Heart right ventricle (tissue), 16 donors: ENCODE measurements around the gene CHST11. TPM values are rescaled to one million over a fixed set of nuclear protein-coding genes. Genes with fewer than 3 reads are reported as not detected.

ENCODE experiments used
- ATAC-seq, 8 donors: fragments of 200-7000 bp; cut with Tn5 transposase; one replicate each; pipeline ENCODE4 v1.9.1; 2020; ENCODE audit warnings: mild to moderate bottlenecking in 8 of 8, moderate library complexity in 8 of 8, moderate number of reproducible peaks in 1 of 8
- DNase-seq, 2 donors: peaks; one replicate each; pipeline ENCODE4 v3.0.0-alpha.2; 2020
- H3K27ac ChIP-seq, 10 donors: fragments of 200-600 bp; sonication (generic) in 2 of 10; one replicate each; pipeline versions ENCODE4 v1.5.0 to v1.8.0; 2020 to 2022; ENCODE audit warnings: mild to moderate bottlenecking in 3 of 10
- H3K27me3 ChIP-seq, 7 donors: fragments of 200-600 bp; one replicate each; pipeline ENCODE4 v1.8.0; 2021 to 2022; ENCODE audit warnings: mild to moderate bottlenecking in 2 of 7
- H3K36me3 ChIP-seq, 9 donors: fragments of 200-600 bp; sonication (generic) in 1 of 9; one replicate each; pipeline versions ENCODE4 v1.5.0 to v1.8.0; 2020 to 2022; ENCODE audit warnings: mild to moderate bottlenecking in 2 of 9
- H3K4me1 ChIP-seq, 9 donors: fragments of 200-600 bp; sonication (generic) in 1 of 9; one replicate each; pipeline versions ENCODE4 v1.5.0 to v1.8.0; 2020 to 2022; ENCODE audit warnings: mild to moderate bottlenecking in 4 of 9
- H3K4me3 ChIP-seq, 10 donors: fragments of 200-600 bp; sonication (generic) in 2 of 10; one replicate each; pipeline versions ENCODE4 v1.5.0 to v1.8.0; 2020 to 2022; ENCODE audit warnings: mild to moderate bottlenecking in 7 of 10, moderate library complexity in 2 of 10
- H3K9me3 ChIP-seq, 11 donors: fragments of 200-600 bp in 10 of 11; sonication (generic) in 2 of 11; one replicate each; pipeline versions ENCODE4 v1.5.0 to v1.8.0; 2013 to 2022; ENCODE audit warnings: mild to moderate bottlenecking in 2 of 11, control low read depth in 1 of 11, moderate library complexity in 1 of 11
- CTCF ChIP-seq, 9 donors: fragments of 200-600 bp; sonication (generic) in 2 of 9; IDR thresholded peaks; one replicate each; pipeline versions ENCODE4 v1.5.0 to v1.8.0; 2021 to 2022; ENCODE audit warnings: antibody characterized with exemption in 9 of 9, mild to moderate bottlenecking in 5 of 9, moderate library complexity in 1 of 9
- WGBS, 2 donors: extraction: QIAGEN DNeasy Blood & Tissue Kit; methylation state at CpG; one replicate each; pipeline ENCODE4 v1.1.7; 2013; ENCODE audit warnings: inconsistent platforms in 1 of 2; 5-methylcytosine and 5-hydroxymethylcytosine counted together
- intact Hi-C, 10 donors: fragments of 100-400 bp; cut with DNase I; formaldehyde crosslinking; loops; one replicate each; pipeline versions ENCODE4 v1.11.1 to v1.14.2; 2022
- polyA plus RNA-seq, 2 donors: library from polyadenylated mRNA; stranded (reverse); fragments of 200-250 nt; gene quantifications; one replicate each; pipeline ENCODE4 v1.2.3, GENCODE V29; 2013
- total RNA-seq, 10 donors: library from RNA; stranded (reverse); fragmentation: NEBNext Ultra II Directional in 3 of 10; extraction: Animal tissue kit (Norgen Biotek cat#: 25700) in 3 of 10; gene quantifications; one replicate each; pipeline versions ENCODE4 v1.2.1 to v1.2.4, GENCODE V29; 2021 to 2023
- donor health status: Arrhythmogenic right ventricular cardiomyopathy.
- donor health status: ischemic (EF 13 %, LVEDD 7.1; RV severe dilation, severe dysfunction).
- donor health status: healthy with polysubstance abuse.
- donor health status: DM: no; HTN: yes; CAD: no.
- donor health status: DM: no; HTN: no; CAD: no.
- donor health status: ischemic (EF 25% LVEDD 6.9; RV normal size, moderate dysfunction).
- donor health status: ischemic (EF 25% LVEDD 5.7; RV mildly dilated, moderate dysfunction).
- donor health status: healthy.
- donor health status: DM: yes; HTN: yes; CAD: no.
- donor health status: Ischemic cardiomyopathy.
- donor health status: ischemic (EF 35%, LVEDD 5.7; RV mildly dilated, moderate dysfunction).
- donor health status: nonischemic (EF 11% LVEDD 7.7; RV severe dilation, severe dysfunction).
- donor health status: DM: yes; HTN: yes; CAD: no.
- donor health status: PGD.
- donor health status: ischemic (EF 29% LVEDD 5.4; RV normal size, mild dysfunction).
- donor health status: nonischemic (EF 23%, LVEDD 6.1; RV moderate dilation, normal function).

The CHST11 gene
- total and polyA plus RNA-seq, 12 donors = 1.1 to 12.7 (median 4.3) TPM

GRCh38 chr12:104772336-104772735 is 315.6 kb downstream of the CHST11 start:
- Histone ChIP-seq H3K27me3 (no peaks in the 10 kb centered on the region), H3K36me3 (no peaks in the 10 kb centered on the region), H3K4me1 (no peaks in the 10 kb centered on the region), H3K4me3 (no peak overlapping the region), H3K9me3 (peaks cover 0 to 30% (median 10%) of the 10 kb centered on the region in 11 donors), H3K27ac (no peak overlapping the region)
- TF ChIP-seq CTCF (IDR thresholded peaks at IDR 0.05) = no peak
- ATAC-seq (no peak), DNase-seq (no peak)
- intact Hi-C loops = no loop called here
- WGBS, 2 donors = 98 to 100% methylated on average over 1 of the region's 1 CpG

DNA sequence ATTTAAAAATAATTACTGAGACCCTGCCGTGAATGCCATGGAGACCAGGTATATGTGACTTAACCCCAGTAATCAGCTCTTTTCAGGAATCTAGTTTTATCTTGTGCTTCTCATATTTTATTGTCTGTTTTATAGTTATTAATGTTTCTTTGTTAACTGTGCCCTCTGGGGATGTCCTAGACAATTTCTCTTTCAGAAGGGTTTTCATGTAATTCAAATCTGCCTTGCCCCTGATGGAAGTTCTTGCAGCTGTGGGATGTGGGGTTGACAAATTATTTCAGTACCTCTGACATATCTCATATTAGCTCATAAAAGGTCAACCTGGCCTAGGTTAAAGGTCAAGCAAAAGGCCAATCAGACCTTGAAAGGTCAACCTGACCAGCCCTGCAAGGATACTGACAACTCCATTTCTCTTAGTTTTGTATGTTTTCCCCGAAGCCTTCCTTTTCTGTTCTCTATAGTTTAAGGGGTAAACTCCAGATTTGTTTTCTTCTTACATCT is 319.0 kb downstream of the CHST11 start:
- no peak for TF ChIP-seq CTCF (IDR thresholded peaks at IDR 0.05)
- Histone ChIP-seq H3K27ac (no peak overlapping the region), H3K9me3 (peaks cover 0 to 35% (median 10%) of the 10 kb centered on the region in 11 donors), H3K4me3 (no peak overlapping the region), H3K27me3 (no peaks in the 10 kb centered on the region), H3K4me1 (no peaks in the 10 kb centered on the region), H3K36me3 (no peaks in the 10 kb centered on the region)
- DNase-seq = no peak
- intact Hi-C loops = no loop called here
- no peak for ATAC-seq
- WGBS, 2 donors = 92% methylated on average over 2 of the region's 2 CpGs

- WGBS, 2 donors = 56 to 61% methylated on average over 2 of the region's 2 CpGs
- peaks cover 0 to 17% (median 0%) of the 10 kb centered on the region in 11 donors for H3K9me3 ChIP-seq
Measured at GRCh38 chr12:104779134-104779533, 322.4 kb downstream of the CHST11 start.

GRCh38 chr12:104782296-104782695 is 325.5 kb downstream of the CHST11 start:
- Histone ChIP-seq H3K27ac (no peak overlapping the region), H3K4me3 (no peak overlapping the region), H3K4me1 (peaks cover 0 to 6% (median 0%) of the 10 kb centered on the region in 9 donors), H3K36me3 (no peaks in the 10 kb centered on the region), H3K27me3 (no peaks in the 10 kb centered on the region), H3K9me3 (peaks cover 0 to 16% (median 0%) of the 10 kb centered on the region in 11 donors)
- ATAC-seq (no peak), DNase-seq (no peak)
- intact Hi-C loops = no loop called here
- 86 to 89% methylated on average over 3 of the region's 3 CpGs for WGBS, 2 donors
- no peak for TF ChIP-seq CTCF (IDR thresholded peaks at IDR 0.05)

More at GRCh38 chr12:104779134-104779533, 322.4 kb downstream of the CHST11 start:
- intact Hi-C loops = no loop called here
- Histone ChIP-seq H3K4me1 (no peaks in the 10 kb centered on the region), H3K36me3 (no peaks in the 10 kb centered on the region), H3K27ac (no peak overlapping the region), H3K4me3 (no peak overlapping the region), H3K27me3 (no peaks in the 10 kb centered on the region)
- DNase-seq = no peak
- TF ChIP-seq CTCF (IDR thresholded peaks at IDR 0.05) = no peak
- ATAC-seq = no peak
